Right hindlimb (tissue), 1 donor: Measurements from ENCODE around the gene LRRC18.

Experiments used
- DNase-seq: peaks from one replicate; pipeline ENCODE4 v3.0.0-alpha.2; 2018

The LRRC18 gene

GRCh38 chr10:48872234-48872633 is 67.4 kb downstream of the LRRC18 start:
- no peak for DNase-seq
